Prostate gland (tissue), 2 donors: ENCODE data around the gene DHRS4L2. TPM values are rescaled to one million over a fixed set of nuclear protein-coding genes. Genes with fewer than 3 reads are reported as not detected.
"Not testable (repeated sequence)": the region's sequence is repeated elsewhere in the genome, so short reads cannot be mapped to it uniquely, and the experiment has no call there.

Experiments
- DNase-seq: peaks from one replicate; pipeline ENCODE4 v3.0.0-alpha.2; 2019; ENCODE audit warnings: low spot score
- H3K27ac ChIP-seq, 2 donors: fragments of 200-600 bp; sonication (generic); 2 replicates each; pipeline ENCODE4 v1.5.1; 2017 to 2019
- H3K27me3 ChIP-seq: fragments of 200-600 bp; sonication (generic); replicated peaks from 2 replicates; pipeline ENCODE4 v1.5.1; 2019; ENCODE audit not compliant: insufficient read depth
- H3K36me3 ChIP-seq, 2 donors: fragments of 200-600 bp; sonication (generic); 1 replicate in 1 of 2; 2 replicates in 1 of 2; pipeline versions ENCODE4 v1.5.1 to v1.8.1; 2017 to 2019
- H3K4me1 ChIP-seq: fragments of 200-600 bp; sonication (generic); replicated peaks from 2 replicates; pipeline ENCODE4 v1.5.1; 2019
- H3K4me3 ChIP-seq, 2 donors: fragments of 200-600 bp; sonication (generic); 2 replicates each; pipeline ENCODE4 v1.5.1; 2017 to 2019
- H3K9me3 ChIP-seq: fragments of 200-600 bp; sonication (generic); 2 replicates; pipeline ENCODE4 v1.5.1; 2017
- POLR2A ChIP-seq: fragments of 450-650 bp; IDR thresholded peaks from one replicate; pipeline ENCODE4 v1.6.1; 2016; ENCODE audit warnings: antibody characterized with exemption, mild to moderate bottlenecking
- POLR2AphosphoS5 ChIP-seq: sonication (generic); formaldehyde crosslinking; IDR thresholded peaks from one replicate; pipeline ENCODE4 v1.6.1; 2017; ENCODE audit warnings: antibody characterized with exemption
- WGBS: methylation state at CpG from one replicate; pipeline ENCODE4 v1.1.5; 2018; 5-methylcytosine and 5-hydroxymethylcytosine counted together
- intact Hi-C: fragments of 100-400 bp; cut with DNase I; formaldehyde crosslinking; loops from one replicate; pipeline ENCODE4 v1.14.2; 2022
- total RNA-seq, 2 donors: library from RNA; depleted of rRNA; stranded (reverse); fragments of >200 nt; gene quantifications; one replicate each; pipeline ENCODE4 v1.1.0, GENCODE V29; 2016
- TF ChIP-seq, protein P1 (sequence below), 4 experiments: fragments of 200-600 bp in 2 of 4; fragments of 450-650 bp in 2 of 4; sonication (generic) in 2 of 4; IDR thresholded peaks; 1 replicate in 3 of 4; 2 replicates in 1 of 4; pipeline ENCODE4 v1.5.1; 2016 to 2019; ENCODE audit warnings: antibody characterized with exemption in 4 of 4, mild to moderate bottlenecking in 2 of 4, moderate library complexity in 2 of 4

The DHRS4L2 gene
- total RNA-seq, 2 donors from 2014 or later: 13.1 to 17.9 TPM

DNA sequence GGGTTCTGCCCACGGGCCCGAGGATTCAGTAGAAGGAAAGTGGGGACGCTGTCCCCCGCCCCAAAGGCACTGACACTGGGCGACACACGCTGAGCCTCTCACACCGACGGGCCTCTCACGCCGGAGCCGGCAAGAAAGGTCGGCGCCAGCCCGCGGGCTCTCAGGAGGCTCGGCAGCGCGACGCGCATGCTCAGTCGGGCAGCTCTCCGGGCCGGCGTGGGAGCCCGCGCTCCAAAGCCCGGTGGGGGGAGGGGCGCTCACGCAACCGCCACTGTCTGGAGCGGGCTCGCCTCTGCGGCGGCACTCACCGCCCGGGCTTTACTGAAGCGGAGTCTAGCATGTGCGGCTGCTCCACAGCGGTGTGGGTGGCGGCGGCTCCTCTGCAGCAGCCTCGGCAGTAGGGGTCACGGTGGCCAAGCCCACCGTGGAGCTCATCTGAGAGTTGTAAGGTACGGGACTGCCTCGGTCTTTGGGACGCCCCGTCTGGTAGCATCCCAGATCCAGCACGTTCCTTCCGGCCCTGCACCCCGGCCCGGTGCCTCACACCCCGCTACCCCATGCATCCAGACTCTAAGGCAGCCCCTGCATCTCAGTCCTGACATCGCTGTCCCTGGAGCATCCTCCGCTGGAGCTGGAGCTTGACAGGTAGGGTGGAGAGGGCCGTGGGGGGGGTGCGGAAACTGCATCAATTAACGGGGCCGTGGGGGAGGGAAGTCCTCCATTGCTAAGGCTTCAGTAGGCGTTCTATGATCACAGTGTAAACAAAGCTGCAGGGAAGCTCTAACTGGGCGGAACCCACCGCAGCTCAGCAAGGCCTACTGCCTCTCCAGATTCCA lies 18.3 kb downstream of the DHRS4L2 start:
- H3K27me3 ChIP-seq, H3K36me3 ChIP-seq, H3K9me3 ChIP-seq, intact Hi-C loops, H3K4me1 ChIP-seq, DNase-seq: not testable (repeated sequence)
- peak overlapping the region; percentile 28 for H3K4me3 ChIP-seq
- WGBS: 24% methylated on average over 27 of the region's 62 CpGs
- H3K27ac ChIP-seq: peak overlapping the region in 1 of 2 donors; percentile 10

DNA sequence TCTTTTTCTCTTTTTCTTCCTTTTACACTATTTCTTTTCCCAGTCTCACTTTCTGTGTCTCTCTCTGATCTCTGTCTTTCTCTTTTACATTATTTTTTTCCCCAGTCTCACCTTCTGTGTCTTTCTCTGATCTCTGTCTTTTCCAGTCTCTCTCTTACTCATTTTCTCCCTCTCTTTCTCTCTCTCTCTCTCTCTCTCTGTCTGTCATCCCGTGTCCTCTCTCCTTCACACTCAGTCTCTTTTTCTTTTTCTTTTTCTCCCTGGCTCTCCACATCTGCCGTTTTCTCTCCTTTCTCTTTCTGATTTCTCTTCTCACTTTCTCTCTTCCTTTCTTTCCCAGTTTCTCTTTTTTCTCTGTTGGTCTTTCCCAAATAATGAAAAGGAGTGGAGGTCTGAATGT lies 22.3 kb downstream of the DHRS4L2 start:
- intact Hi-C loops: loop anchor here (5.0 kb wide), 2 partner anchors 81 to 151 kb away; partner anchors contain the start of genes IRF9 and PCK2
- Histone ChIP-seq H3K4me1 (peaks cover 3% of the 10 kb centered on the region), H3K27ac (no peak overlapping the region), H3K27me3 (no peaks in the 10 kb centered on the region), H3K9me3 (no peaks in the 10 kb centered on the region), H3K36me3 (no peaks in the 10 kb centered on the region), H3K4me3 (no peak overlapping the region)
- 74% methylated on average over 2 of the region's 2 CpGs for WGBS
- TF ChIP-seq POLR2A (no peak), POLR2AphosphoS5 (no peak)
- TF ChIP-seq, protein P1, sequence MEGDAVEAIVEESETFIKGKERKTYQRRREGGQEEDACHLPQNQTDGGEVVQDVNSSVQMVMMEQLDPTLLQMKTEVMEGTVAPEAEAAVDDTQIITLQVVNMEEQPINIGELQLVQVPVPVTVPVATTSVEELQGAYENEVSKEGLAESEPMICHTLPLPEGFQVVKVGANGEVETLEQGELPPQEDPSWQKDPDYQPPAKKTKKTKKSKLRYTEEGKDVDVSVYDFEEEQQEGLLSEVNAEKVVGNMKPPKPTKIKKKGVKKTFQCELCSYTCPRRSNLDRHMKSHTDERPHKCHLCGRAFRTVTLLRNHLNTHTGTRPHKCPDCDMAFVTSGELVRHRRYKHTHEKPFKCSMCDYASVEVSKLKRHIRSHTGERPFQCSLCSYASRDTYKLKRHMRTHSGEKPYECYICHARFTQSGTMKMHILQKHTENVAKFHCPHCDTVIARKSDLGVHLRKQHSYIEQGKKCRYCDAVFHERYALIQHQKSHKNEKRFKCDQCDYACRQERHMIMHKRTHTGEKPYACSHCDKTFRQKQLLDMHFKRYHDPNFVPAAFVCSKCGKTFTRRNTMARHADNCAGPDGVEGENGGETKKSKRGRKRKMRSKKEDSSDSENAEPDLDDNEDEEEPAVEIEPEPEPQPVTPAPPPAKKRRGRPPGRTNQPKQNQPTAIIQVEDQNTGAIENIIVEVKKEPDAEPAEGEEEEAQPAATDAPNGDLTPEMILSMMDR (IDR thresholded peaks at IDR 0.05): no peak
- no peak for DNase-seq

DNA sequence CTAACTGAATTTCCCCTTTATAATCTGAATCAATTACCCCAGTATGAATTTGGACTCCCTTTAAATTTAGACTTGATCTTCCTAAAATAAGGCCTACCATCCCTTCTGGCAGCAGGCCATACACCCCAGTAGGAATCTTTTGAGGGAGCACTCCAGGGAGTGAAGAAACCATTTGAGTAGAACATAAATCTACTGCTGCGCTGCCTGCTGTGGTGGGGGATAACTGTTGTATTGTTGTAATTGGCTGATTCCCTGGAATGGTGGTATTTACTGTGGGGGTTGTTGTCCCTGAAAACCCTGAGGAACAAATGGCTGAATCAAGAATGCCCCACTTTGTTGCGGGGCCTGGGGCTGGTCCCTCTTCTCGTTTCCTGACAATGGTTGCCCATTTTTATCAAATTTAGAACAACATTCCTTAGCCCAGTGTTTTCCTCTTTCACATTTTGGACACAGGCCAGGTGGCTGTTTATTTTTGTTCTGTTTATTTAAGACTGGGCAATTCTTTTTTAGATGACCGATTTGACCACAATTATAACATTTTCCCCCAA lies 24.1 kb downstream of the DHRS4L2 start:
- H3K4me3 ChIP-seq, H3K27me3 ChIP-seq, H3K4me1 ChIP-seq, H3K36me3 ChIP-seq, H3K27ac ChIP-seq, H3K9me3 ChIP-seq, DNase-seq: not testable (repeated sequence)
- intact Hi-C loops: loop anchor here (5.0 kb wide), 2 partner anchors 80 to 150 kb away; partner anchors contain the start of genes IRF9 and PCK2
- WGBS: 61% methylated on average over 4 of the region's 4 CpGs

DNA sequence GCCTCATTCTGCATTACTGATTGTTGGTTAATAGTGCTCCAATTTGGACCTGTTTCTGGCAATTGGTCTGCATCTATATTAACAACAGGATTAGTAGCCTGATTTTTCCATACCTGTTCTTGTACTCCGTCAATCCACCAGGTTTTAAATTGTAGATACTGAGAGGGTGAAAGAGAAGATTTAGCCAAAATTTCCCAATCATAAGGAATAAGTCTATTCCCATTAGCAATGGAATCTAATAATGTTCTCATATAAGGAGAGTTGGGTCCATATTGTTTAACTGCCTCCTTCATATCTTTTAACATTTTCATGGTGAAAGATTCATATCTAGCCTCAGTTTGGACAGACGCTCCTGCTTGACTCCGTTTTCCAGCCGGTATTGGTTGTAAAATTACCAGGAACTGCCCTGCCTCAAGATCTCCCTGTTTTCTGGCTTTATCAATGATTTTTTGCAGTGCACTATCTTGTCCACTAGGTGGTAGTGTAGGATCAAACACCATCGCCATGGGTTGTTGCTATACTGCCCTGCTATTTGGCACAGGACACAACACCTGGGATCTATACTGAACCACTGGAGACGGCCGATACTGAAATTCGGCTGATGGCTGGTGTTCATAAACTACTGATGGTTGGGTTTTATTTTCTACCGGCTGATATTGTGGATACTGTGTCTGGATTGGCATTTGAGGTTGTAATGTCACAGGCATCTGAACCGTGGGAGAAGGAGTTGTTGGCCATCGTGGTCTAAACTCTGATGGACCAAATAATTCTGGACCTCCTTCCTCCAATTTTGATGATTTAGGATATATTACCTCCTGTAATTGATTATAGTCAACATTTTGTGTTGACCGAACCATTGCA lies 25.2 kb downstream of the DHRS4L2 start:
- Histone ChIP-seq H3K4me1 (peaks cover 3% of the 10 kb centered on the region), H3K4me3 (no peak overlapping the region), H3K27ac (no peak overlapping the region), H3K9me3 (no peaks in the 10 kb centered on the region), H3K36me3 (no peaks in the 10 kb centered on the region), H3K27me3 (no peaks in the 10 kb centered on the region)
- intact Hi-C loops: loop anchor here (2.0 to 5.0 kb wide), 3 partner anchors 39 to 148 kb away; partner anchors contain the start of genes IRF9 and PCK2
- DNase-seq: peak; percentile 59
- TF ChIP-seq, protein P1 (IDR thresholded peaks at IDR 0.05): peak; percentile 89 to 95 (median 91)
- TF ChIP-seq POLR2A (no peak), POLR2AphosphoS5 (peak; percentile 62)
- WGBS: 25% methylated on average over 12 of the region's 12 CpGs

DNA sequence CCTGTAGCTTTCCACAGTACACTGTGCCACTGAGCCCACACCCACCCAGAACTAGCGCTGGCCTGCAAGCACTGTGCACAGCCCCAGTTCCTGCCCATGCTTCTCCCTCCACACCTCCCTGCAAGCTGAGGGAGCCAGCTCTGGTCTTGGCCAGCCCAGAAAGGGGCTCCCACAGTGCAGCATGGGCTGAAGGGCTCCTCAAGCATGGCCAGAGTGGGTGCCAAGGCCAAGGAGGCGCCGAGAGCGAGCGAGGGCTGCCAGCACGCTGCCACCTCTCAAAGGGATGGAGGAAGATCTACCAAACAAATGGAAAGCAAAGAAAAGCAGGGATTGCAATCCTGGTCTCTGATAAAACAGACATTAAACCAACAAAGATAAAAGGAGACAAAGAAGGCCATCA lies 27.0 kb downstream of the DHRS4L2 start:
- 97% methylated on average over 6 of the region's 6 CpGs for WGBS

DNA sequence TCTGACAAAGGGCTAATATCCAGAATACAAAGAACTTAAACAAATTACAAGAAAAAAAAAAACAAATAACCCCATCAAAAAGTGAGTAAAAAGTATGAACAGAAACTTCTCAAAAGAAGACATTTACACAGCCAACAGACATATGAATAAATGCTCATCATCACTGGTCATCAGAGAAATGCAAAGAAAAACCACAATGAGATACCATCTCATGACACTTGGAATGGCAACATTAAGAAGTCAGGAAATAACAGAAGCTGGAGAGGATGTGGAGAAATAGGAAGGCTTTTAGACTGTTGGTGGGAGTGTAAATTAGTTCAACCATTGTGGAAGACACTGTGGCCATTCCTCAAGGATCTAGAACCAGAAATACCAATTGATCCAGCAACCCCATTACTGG lies 30.2 kb downstream of the DHRS4L2 start:
- H3K9me3 ChIP-seq, H3K27me3 ChIP-seq, DNase-seq, H3K36me3 ChIP-seq, intact Hi-C loops, H3K4me3 ChIP-seq, H3K27ac ChIP-seq, H3K4me1 ChIP-seq: not testable (repeated sequence)

More for the DNA sequence above, 27.0 kb downstream of the DHRS4L2 start:
- not testable (repeated sequence) for H3K27me3 ChIP-seq, DNase-seq, H3K4me3 ChIP-seq, H3K4me1 ChIP-seq, H3K36me3 ChIP-seq, H3K27ac ChIP-seq, H3K9me3 ChIP-seq
- intact Hi-C loops: loop anchor here (2.0 kb wide), 1 partner anchor 41 kb away; no protein-coding TSS in a partner anchor
